Rectal smooth muscle tissue (tissue), 1 donor: ENCODE measurements around the gene ATRAID.
"Not testable (repeated sequence)": the region's sequence is repeated elsewhere in the genome, so short reads cannot be mapped to it uniquely, and the experiment has no call there.

ENCODE experiments used
- H3K27ac ChIP-seq: one replicate; pipeline ENCODE4 v1.7.0; 2013; ENCODE audit warnings: low read depth, low read length, inconsistent platforms
- H3K27me3 ChIP-seq: one replicate; pipeline ENCODE4 v1.7.0; 2013; ENCODE audit warnings: low read length; ENCODE audit not compliant: control insufficient read depth, insufficient read depth
- H3K36me3 ChIP-seq: one replicate; pipeline ENCODE4 v1.7.0; 2013; ENCODE audit warnings: low read length; ENCODE audit not compliant: control insufficient read depth, insufficient read depth
- H3K4me1 ChIP-seq: one replicate; pipeline ENCODE4 v1.7.0; 2013; ENCODE audit warnings: low read length; ENCODE audit not compliant: control insufficient read depth, insufficient read depth
- H3K4me3 ChIP-seq: one replicate; pipeline ENCODE4 v1.7.0; 2013; ENCODE audit warnings: low read length
- H3K9ac ChIP-seq: one replicate; pipeline ENCODE4 v1.7.0; 2013; ENCODE audit warnings: low read length

Gene ATRAID, protein sequence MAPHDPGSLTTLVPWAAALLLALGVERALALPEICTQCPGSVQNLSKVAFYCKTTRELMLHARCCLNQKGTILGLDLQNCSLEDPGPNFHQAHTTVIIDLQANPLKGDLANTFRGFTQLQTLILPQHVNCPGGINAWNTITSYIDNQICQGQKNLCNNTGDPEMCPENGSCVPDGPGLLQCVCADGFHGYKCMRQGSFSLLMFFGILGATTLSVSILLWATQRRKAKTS

GRCh38 chr2:27211943-27212625 is at the start of gene ATRAID, which contains the start of gene SLC5A6:
TSS of gene ATRAID (plus strand) at chr2:27212041. CDS start at chr2:27212369, 328 bp downstream.
TSS of gene SLC5A6 (minus strand) at chr2:27212268. CDS start at chr2:27207650, 4,618 bp downstream.
- peak within 1 kb of the TSS; percentile 95 for H3K9ac ChIP-seq
- peaks cover 14% of the 10 kb centered on the region for H3K4me1 ChIP-seq
- peak within 1 kb of the TSS; percentile 97 for H3K4me3 ChIP-seq
- H3K27me3 ChIP-seq = no peaks in the 10 kb centered on the region
- peak within 1 kb of the TSS; percentile 96 for H3K27ac ChIP-seq
- peaks cover 19% of the 10 kb centered on the region for H3K36me3 ChIP-seq

DNA sequence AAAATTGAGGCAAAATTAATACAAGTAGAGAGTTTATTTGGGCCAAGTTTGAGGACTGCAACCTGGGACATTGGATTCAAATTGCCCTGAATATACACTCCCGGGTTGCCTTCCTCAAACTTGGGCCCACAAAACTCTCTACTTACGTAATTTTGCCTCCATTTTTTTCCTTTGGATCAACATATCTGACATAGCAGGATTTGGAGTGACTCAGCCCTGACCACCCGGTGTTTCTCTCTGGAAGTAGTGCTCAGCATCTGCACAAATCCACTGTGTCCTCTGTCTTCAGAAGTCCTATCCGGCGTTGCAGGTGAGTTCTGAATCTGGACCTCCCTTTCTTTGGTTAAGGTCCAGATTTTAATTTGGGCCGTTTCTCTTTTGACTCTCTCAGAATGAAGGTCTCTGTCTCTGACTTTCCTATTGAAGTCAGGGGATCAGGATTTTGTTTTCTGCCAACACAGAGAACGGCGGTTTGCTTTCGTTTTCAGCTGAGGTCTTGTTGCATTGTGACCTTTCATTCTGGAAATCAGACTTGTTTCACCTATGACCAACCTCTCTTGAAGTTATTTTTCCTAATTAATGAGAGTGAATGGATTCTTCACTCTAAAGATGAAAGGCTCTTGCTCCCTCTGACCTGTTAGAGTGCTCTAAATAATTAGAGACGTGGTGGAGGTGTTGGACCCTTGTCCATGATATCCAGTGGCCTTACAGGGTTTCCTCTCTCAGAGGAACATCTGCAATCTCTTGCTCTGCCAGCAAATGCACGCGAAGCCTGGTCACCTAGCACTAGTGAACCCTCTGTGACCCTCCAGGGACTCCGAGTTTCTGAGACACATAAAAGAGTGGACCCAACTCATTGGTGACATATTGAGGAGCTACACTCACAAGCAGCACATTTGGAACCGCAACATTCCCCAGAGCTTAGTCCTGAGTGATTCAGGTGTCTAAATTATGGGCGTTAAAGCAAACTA is 49.4 kb upstream of the ATRAID start:
- H3K27ac ChIP-seq = no peak overlapping the region
- no peaks in the 10 kb centered on the region for H3K36me3 ChIP-seq
- no peak overlapping the region for H3K4me3 ChIP-seq
- no peaks in the 10 kb centered on the region for H3K27me3 ChIP-seq
- no peaks in the 10 kb centered on the region for H3K4me1 ChIP-seq
- no peak overlapping the region for H3K9ac ChIP-seq

DNA sequence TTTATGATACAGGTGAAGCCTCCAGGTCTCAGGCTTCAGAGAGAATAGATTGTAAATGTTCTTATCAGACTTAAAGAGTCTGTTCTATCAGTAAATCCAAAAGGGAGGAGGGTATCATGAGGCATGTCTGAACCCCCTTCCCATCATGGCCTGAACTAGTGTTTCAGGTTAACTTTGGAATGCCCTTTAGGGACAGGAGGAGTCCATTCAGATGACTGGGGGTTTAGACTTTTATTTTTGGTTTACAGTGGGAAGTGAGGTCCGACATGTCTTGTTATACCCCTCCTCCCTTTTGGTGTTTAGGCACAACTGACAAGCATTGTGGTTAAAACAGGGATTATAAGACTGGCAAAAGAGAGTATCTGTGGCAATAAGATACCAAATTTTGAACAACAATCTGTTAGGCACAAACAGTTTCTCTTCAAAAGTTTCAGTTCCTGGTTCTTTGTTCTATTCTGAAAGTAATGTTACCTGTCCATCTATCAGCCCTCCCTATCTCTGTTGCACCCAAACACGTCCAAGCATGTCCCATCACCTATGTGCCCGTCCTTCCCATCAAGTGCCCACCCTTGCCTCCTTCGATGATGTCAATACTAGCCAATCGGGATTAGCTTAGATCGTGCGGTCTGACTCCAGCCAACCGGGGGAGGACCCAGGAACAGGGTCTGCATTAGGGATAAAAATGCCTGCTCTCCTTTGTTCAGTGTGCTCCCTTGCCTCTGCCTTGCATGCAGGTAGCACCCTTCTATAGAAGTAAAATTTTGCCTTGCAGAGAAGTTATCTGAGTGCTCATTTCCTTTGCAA is 46.7 kb upstream of the ATRAID start:
- Histone ChIP-seq H3K36me3 (no peaks in the 10 kb centered on the region), H3K27ac (no peak overlapping the region), H3K4me3 (no peak overlapping the region)

DNA sequence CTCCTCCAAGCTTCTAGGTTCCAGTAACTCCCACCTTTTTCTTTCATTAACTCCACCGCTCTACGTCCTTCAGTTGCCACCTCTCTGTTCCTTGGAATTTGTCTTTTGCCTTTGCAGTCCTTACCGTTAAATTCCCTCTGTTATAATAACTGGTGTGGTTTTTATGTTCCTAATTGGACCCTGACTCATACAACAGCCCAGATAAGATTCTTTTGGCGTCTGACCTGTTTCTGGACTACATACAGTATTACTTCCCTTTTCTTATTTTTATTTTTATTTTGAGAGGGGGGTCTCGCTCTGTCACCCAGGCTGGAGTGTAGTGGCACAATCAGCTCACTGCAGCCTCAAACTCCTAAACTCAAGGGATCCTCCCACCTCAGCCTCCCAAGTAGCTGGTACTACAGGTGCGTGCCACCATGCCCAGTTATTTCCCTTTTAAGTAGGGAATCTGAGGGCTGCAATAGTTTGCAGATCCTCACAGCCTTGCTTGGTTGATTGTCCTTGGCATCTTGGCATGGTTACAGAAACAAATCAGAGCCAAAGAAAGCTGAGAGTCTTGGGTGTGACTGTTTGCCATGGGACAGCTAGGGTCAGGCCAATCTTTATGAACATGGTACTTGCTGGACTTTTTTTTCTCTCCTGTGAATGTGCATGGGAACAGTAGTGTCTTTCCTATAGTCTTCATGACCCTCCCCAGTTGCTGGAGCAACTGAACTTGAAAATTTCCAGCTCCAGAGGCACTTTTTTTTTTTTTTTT is 41.1 kb upstream of the ATRAID start:
- Histone ChIP-seq H3K9ac (no peak overlapping the region), H3K36me3 (no peaks in the 10 kb centered on the region), H3K4me1 (no peaks in the 10 kb centered on the region), H3K4me3 (no peak overlapping the region), H3K27ac (no peak overlapping the region), H3K27me3 (peaks cover 6% of the 10 kb centered on the region)

More for the DNA sequence above, 46.7 kb upstream of the ATRAID start:
- no peaks in the 10 kb centered on the region for H3K27me3 ChIP-seq
- no peaks in the 10 kb centered on the region for H3K4me1 ChIP-seq
- no peak overlapping the region for H3K9ac ChIP-seq

DNA sequence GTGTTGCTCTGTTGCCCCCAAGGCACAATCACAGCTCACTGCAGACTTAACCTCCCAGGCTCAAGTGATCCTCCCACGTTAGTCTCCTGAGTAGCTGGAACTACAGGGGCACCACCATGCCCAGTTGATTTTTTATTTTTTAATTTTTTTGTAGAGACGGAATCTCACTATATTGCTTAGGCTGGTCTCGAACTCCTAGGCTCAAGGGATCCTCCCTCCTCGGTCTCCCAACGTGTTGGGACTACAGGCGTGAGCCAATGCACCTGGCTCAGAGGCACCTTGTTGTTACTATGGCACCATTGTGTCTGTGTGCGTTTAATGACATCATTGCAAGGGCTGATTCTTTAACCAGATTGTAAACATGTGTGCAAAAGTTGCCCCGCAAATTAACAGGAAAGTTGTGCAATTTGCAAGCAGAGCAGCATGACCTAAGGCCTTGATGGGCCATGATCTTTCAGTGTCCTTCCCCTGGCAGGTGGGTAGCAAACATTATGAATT is 40.4 kb upstream of the ATRAID start:
- no peak overlapping the region for H3K27ac ChIP-seq
- H3K36me3 ChIP-seq = no peaks in the 10 kb centered on the region
- no peak overlapping the region for H3K9ac ChIP-seq
- H3K4me3 ChIP-seq = no peak overlapping the region
- H3K4me1 ChIP-seq = no peaks in the 10 kb centered on the region
- H3K27me3 ChIP-seq = peaks cover 6% of the 10 kb centered on the region

GRCh38 chr2:27174638-27175037 is 37.2 kb upstream of the ATRAID start:
- H3K27me3 ChIP-seq = peaks cover 6% of the 10 kb centered on the region

GRCh38 chr2:27175330-27175729 is 36.5 kb upstream of the ATRAID start:
- Histone ChIP-seq H3K4me1 (no peaks in the 10 kb centered on the region), H3K27ac (no peak overlapping the region), H3K4me3 (no peak overlapping the region), H3K9ac (no peak overlapping the region), H3K36me3 (no peaks in the 10 kb centered on the region), H3K27me3 (peaks cover 6% of the 10 kb centered on the region)

More at GRCh38 chr2:27174638-27175037, 37.2 kb upstream of the ATRAID start:
- H3K27ac ChIP-seq = no peak overlapping the region
- H3K9ac ChIP-seq = no peak overlapping the region
- no peaks in the 10 kb centered on the region for H3K4me1 ChIP-seq
- no peak overlapping the region for H3K4me3 ChIP-seq
- no peaks in the 10 kb centered on the region for H3K36me3 ChIP-seq

GRCh38 chr2:27175781-27176180 is 36.1 kb upstream of the ATRAID start:
- H3K9ac ChIP-seq, H3K27ac ChIP-seq, H3K27me3 ChIP-seq, H3K36me3 ChIP-seq, H3K4me1 ChIP-seq, H3K4me3 ChIP-seq: not testable (repeated sequence)

DNA sequence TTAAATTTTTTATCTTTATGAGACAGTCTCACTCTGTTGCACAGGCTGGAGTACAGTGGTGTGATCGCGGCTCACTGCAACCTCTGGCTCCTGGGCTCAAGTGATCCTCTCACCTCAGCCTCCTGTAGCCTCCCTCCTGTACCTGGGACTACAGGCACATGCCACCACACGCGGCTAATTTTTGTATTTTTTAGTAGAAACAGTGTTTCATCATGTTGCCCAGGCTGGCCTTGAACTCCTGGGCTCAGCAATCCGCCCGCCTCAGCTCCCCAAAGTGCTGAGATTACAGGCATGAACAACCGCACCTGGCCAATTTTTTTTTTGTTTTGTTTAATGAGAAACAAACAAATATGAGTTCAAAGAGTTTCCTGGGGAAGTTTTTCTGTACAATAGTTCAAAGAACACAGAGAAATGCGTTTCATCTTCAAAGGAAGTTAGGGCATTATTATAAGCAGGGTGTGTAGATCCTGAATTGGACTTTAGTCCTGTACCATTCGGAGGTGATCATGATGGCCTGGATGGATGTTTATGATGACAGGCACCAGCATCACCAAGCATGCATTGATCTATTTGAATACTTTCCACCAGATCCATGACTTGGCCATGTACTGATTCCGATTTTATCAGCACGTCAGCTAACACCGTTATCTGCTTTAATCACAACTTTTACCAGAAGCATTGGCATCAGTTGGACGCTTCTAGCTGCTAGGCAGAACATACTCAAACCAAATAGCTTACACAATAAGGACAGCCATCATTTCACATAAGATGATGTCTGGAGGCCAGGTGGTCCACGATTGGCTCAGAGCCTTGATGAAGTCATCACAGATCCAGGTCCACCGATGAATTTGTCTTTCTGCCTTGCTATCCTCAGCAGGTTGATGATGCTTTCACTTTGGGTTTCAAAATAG is 34.1 kb upstream of the ATRAID start:
- Histone ChIP-seq H3K27me3 (peaks cover 3% of the 10 kb centered on the region), H3K4me3 (no peak overlapping the region)

DNA sequence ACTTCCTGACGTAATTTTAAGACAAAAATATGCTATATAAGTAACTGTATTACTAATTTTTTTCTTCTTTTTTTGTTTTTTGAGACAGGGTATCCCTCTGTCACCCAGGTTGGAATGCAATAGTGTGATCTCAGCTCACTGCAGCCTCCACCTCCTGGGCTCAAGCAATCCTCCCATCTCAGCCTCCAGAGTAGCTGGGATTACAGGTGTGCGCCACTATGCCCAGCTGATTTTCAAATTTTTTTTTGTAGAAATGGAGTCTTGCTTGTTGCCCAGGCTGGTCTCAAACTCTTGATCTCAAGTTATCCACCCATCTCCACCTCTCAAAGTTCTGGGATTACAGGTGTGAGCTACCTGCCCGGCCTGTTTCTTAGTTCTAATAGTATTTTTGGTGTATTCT is 33.4 kb upstream of the ATRAID start:
- Histone ChIP-seq H3K36me3 (no peaks in the 10 kb centered on the region), H3K27me3 (peaks cover 3% of the 10 kb centered on the region), H3K4me1 (no peaks in the 10 kb centered on the region), H3K9ac (no peak overlapping the region), H3K27ac (no peak overlapping the region), H3K4me3 (no peak overlapping the region)

More for the DNA sequence above, 34.1 kb upstream of the ATRAID start:
- Histone ChIP-seq H3K4me1 (no peaks in the 10 kb centered on the region), H3K36me3 (no peaks in the 10 kb centered on the region), H3K27ac (no peak overlapping the region), H3K9ac (no peak overlapping the region)
